Measurements from ENCODE around the gene CRK.

Gene CRK

GRCh38 chr17:1471490-1471889 is 15.5 kb upstream of the CRK start:
- no peak for DNase-seq (ENCODE audit: low read depth)
- no peak overlapping the region for H3K4me3 ChIP-seq (replicated peaks; ENCODE audit: low read depth, low read length)
- TF ChIP-seq CTCF (IDR thresholded peaks at IDR 0.05; ENCODE audit: low read length, missing control alignments), result no peak

GRCh38 chr17:1470755-1471462 is 14.9 kb upstream of the CRK start:
- TF ChIP-seq CTCF (IDR thresholded peaks at IDR 0.05; ENCODE audit: low read length, missing control alignments), result no peak
- no peak for DNase-seq (ENCODE audit: low read depth)
- no peak overlapping the region for H3K4me3 ChIP-seq (replicated peaks; ENCODE audit: low read depth, low read length)

- no peak overlapping the region for H3K4me3 ChIP-seq (replicated peaks; ENCODE audit: low read depth, low read length)
- no peak for TF ChIP-seq CTCF (IDR thresholded peaks at IDR 0.05; ENCODE audit: low read length, missing control alignments)
- no peak for DNase-seq (ENCODE audit: low read depth)
These were observed 14.2 kb upstream of the CRK start for GRCh38 chr17:1470071-1470754.

GRCh38 chr17:1469231-1469852 is 13.3 kb upstream of the CRK start:
- DNase-seq (ENCODE audit: low read depth), result no peak
- TF ChIP-seq CTCF (IDR thresholded peaks at IDR 0.05; ENCODE audit: low read length, missing control alignments), result no peak

GRCh38 chr17:1467898-1468492 is 12.0 kb upstream of the CRK start:
- DNase-seq (ENCODE audit: low read depth), result no peak
- no peak for TF ChIP-seq CTCF (IDR thresholded peaks at IDR 0.05; ENCODE audit: low read length, missing control alignments)

More at GRCh38 chr17:1469231-1469852, 13.3 kb upstream of the CRK start:
- no peak overlapping the region for H3K4me3 ChIP-seq (replicated peaks; ENCODE audit: low read depth, low read length)

GRCh38 chr17:1467258-1467657 is 11.2 kb upstream of the CRK start:
- H3K4me3 ChIP-seq (replicated peaks; ENCODE audit: low read depth, low read length), result no peak overlapping the region
- DNase-seq (ENCODE audit: low read depth), result no peak
- TF ChIP-seq CTCF (IDR thresholded peaks at IDR 0.05; ENCODE audit: low read length, missing control alignments), result no peak

More at GRCh38 chr17:1467898-1468492, 12.0 kb upstream of the CRK start:
- no peak overlapping the region for H3K4me3 ChIP-seq (replicated peaks; ENCODE audit: low read depth, low read length)
